Stimulated activated naive B cell treated with anti-CD40 and anti-IgM and Interleukin-4, amounts not matched to agents 10 μg/mL and 1 μg/mL and 100 μg/mL, for 72 hours (primary cell): ENCODE results near the gene UBC.

ENCODE experiments used
- ATAC-seq, 2 donors: fragments of 150-1000 bp; cut with Tn5 transposase; replicated peaks; 2 replicates each; pipeline ENCODE4 v1.10.0; 2021; ENCODE audit warnings: moderate library complexity in 1 of 2
- DNase-seq: peaks from one replicate; pipeline ENCODE4 v3.0.0; 2021
- H3K27ac Mint-ChIP-seq: one replicate; pipeline ENCODE4 v1.8.0; 2022; ENCODE audit warnings: mild to moderate bottlenecking, mixed read lengths
- H3K27me3 Mint-ChIP-seq, 2 donors: one replicate each; pipeline ENCODE4 v1.8.0; 2022; ENCODE audit warnings: mixed read lengths in 2 of 2
- H3K36me3 Mint-ChIP-seq, 2 donors: one replicate each; pipeline ENCODE4 v1.8.0; 2022; ENCODE audit warnings: mixed read lengths in 2 of 2, mild to moderate bottlenecking in 1 of 2
- H3K4me1 Mint-ChIP-seq, 2 donors: one replicate each; pipeline ENCODE4 v1.8.0; 2022; ENCODE audit warnings: mixed read lengths in 2 of 2, mild to moderate bottlenecking in 1 of 2
- H3K4me3 Mint-ChIP-seq, 2 donors: one replicate each; pipeline ENCODE4 v1.8.0; 2022; ENCODE audit warnings: mild to moderate bottlenecking in 2 of 2, mixed read lengths in 2 of 2, moderate library complexity in 1 of 2
- H3K9me3 Mint-ChIP-seq, 2 donors: one replicate each; pipeline ENCODE4 v1.8.0; 2022; ENCODE audit warnings: mixed read lengths in 2 of 2, mild to moderate bottlenecking in 1 of 2

UBC gene

GRCh38 chr12:124875803-124876132, 38.7 kb downstream of the UBC start:
- Mint-ChIP-seq H3K4me3 (no peak overlapping the region), H3K9me3 (no peaks in the 10 kb centered on the region), H3K27ac (no peak overlapping the region), H3K4me1 (peaks cover under 1 to 9% of the 10 kb centered on the region in 2 donors), H3K27me3 (peaks cover 0 to 3% of the 10 kb centered on the region in 2 donors), H3K36me3 (peaks cover 0 to 2% of the 10 kb centered on the region in 2 donors)
- DNase-seq (no peak), ATAC-seq (no peak)

GRCh38 chr12:124874988-124875802, 39.3 kb downstream of the UBC start:
- DNase-seq (no peak), ATAC-seq (no peak)
- Mint-ChIP-seq H3K27me3 (peaks cover 0 to 3% of the 10 kb centered on the region in 2 donors), H3K4me3 (no peak overlapping the region), H3K9me3 (no peaks in the 10 kb centered on the region), H3K36me3 (peaks cover 0 to 2% of the 10 kb centered on the region in 2 donors), H3K4me1 (peaks cover 0 to 9% of the 10 kb centered on the region in 2 donors), H3K27ac (no peak overlapping the region)

GRCh38 chr12:124874188-124874587, 40.3 kb downstream of the UBC start:
- peaks cover 0 to 2% of the 10 kb centered on the region in 2 donors for H3K36me3 Mint-ChIP-seq
- peaks cover 4 to 12% of the 10 kb centered on the region in 2 donors for H3K4me1 Mint-ChIP-seq
- no peaks in the 10 kb centered on the region for H3K9me3 Mint-ChIP-seq
- no peak for DNase-seq
- H3K4me3 Mint-ChIP-seq, result no peak overlapping the region
- no peak overlapping the region for H3K27ac Mint-ChIP-seq
- ATAC-seq, result no peak
- H3K27me3 Mint-ChIP-seq, result peaks cover 0 to 3% of the 10 kb centered on the region in 2 donors

DNA sequence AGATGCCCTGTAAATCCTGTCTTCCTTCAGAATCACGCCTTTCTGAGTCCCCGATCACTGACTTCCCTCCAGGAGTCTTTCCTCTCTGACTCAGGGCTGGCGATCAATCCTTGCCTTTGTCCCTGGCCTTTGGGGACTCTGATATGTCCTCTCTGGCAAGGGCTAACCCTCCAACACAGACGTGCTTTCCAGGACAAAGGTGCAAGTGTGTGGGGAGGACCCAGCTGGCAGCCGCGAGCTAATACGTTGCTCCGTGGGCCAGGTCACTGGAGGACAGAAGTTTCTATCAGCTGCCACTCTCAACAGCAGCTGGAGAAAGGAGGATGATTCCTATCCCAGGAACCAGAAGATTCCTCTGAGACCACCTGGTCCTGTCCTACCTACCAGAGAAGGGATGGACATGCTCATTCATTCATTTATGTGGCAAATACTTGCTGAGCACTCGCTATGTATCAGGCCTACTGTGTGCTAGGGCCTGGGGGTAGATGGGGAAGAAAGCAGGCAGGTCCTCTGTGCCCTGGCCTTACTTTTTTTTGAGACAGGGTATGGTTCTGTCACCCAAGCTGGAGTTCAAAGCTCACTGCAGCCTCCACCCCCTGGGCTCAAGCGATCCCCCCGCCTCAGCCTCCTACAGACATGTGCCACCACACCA, 42.3 kb downstream of the UBC start:
- DNase-seq (no peak), ATAC-seq (no peak)
- Mint-ChIP-seq H3K4me3 (no peak overlapping the region), H3K27ac (no peak overlapping the region), H3K4me1 (peaks cover 19 to 20% of the 10 kb centered on the region in 2 donors), H3K27me3 (peaks cover 0 to 3% of the 10 kb centered on the region in 2 donors), H3K36me3 (no peaks in the 10 kb centered on the region), H3K9me3 (no peaks in the 10 kb centered on the region)

DNA sequence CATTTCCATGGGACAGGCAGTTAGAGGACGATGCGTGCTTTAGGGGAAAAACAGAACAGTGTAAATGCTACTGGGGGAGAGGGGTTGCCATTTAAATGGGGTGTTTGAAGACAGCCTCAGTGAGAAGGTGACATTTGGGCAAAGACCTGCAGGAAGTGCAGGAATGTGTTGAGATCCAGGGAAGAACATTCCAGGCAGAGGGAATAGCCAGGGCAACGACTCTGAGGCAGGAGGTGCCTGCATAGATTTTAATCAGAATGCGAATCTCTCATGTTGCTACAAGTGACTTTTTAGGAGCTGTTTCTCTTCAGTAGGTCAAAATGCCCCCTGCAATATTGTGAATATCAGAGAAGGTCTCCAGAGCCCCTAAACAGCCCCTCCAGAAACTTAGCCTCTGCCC, 43.2 kb downstream of the UBC start:
- Mint-ChIP-seq H3K27me3 (peaks cover 0 to 2% of the 10 kb centered on the region in 2 donors), H3K27ac (no peak overlapping the region), H3K4me3 (no peak overlapping the region), H3K9me3 (no peaks in the 10 kb centered on the region), H3K4me1 (peaks cover 24 to 25% of the 10 kb centered on the region in 2 donors), H3K36me3 (no peaks in the 10 kb centered on the region)
- no peak for ATAC-seq
- DNase-seq, result no peak

GRCh38 chr12:124870515-124870914, 43.9 kb downstream of the UBC start:
- H3K4me3 Mint-ChIP-seq, result no peak overlapping the region
- DNase-seq, result no peak
- H3K36me3 Mint-ChIP-seq, result no peaks in the 10 kb centered on the region
- peaks cover 25 to 33% of the 10 kb centered on the region in 2 donors for H3K4me1 Mint-ChIP-seq
- H3K27me3 Mint-ChIP-seq, result no peaks in the 10 kb centered on the region
- no peak overlapping the region for H3K27ac Mint-ChIP-seq
- no peak for ATAC-seq
- no peaks in the 10 kb centered on the region for H3K9me3 Mint-ChIP-seq

DNA sequence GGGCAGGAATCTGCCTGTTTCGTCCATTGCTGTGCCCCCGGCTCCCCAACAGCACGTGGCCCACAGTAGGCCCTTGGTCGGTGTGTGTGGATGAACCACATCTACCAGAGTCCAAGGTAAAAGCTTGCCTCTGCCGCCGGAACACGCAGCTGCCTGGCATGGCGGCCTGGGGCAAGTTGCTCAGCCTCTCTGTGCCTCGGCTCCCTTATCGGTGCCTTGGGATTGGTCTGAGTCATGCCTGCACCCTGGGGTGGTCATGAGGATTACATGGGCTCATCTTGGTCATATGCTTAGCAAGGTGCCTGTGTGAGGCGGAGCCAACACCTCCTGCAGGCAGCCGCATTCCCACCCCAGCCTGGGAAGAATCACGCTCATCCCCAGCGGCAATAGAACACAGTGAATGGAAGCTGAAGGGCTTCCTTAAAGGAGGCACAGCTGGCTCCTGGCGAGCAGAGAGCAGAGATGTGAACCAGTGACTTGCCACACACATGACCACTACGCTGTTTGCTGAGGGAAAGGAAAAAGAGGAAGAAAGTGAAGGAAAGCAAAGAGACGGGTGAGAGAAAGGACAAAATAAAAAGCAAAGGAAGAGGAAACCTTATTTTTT, 45.3 kb downstream of the UBC start:
- Mint-ChIP-seq H3K36me3 (no peaks in the 10 kb centered on the region), H3K27ac (peak overlapping the region; percentile 92), H3K9me3 (no peaks in the 10 kb centered on the region), H3K27me3 (no peaks in the 10 kb centered on the region), H3K4me3 (peak overlapping the region; percentile 78 to 82), H3K4me1 (peaks cover 26 to 46% of the 10 kb centered on the region in 2 donors)
- ATAC-seq, result peak; percentile 78 to 85
- no peak for DNase-seq

GRCh38 chr12:124868252-124869058, 46.0 kb downstream of the UBC start:
- peak; percentile 19 to 29 for ATAC-seq
- Mint-ChIP-seq H3K27me3 (no peaks in the 10 kb centered on the region), H3K9me3 (no peaks in the 10 kb centered on the region), H3K27ac (peak overlapping the region; percentile 92), H3K4me1 (peaks cover 29 to 51% of the 10 kb centered on the region in 2 donors), H3K4me3 (peak overlapping the region; percentile 78 to 82), H3K36me3 (no peaks in the 10 kb centered on the region)
- DNase-seq, result no peak

DNA sequence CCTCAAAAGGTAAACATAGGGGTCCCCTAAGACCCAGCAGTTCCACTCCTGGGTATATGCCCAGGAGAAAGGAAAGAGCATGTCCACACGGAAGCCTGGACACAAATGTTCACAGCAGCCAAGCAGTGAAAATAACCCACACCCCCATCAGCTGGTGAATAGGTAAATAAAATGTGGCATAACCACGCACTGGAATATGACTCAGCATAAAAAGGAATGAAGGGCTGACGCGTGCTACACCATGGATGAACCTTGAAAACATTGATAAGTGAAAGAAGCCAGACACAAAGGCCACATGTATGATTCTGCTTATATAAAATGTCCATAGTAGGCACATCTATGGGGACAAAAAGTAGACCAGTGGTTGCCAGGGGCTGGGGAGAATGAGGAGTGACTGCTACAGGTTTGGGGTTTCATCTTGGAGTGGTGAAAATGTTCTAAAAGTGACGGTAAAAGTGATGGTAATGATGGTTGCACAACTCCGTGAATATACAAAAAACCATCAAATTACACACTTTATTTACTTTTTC, 47.0 kb downstream of the UBC start:
- Mint-ChIP-seq H3K4me1 (peaks cover 34 to 57% of the 10 kb centered on the region in 2 donors), H3K27me3 (no peaks in the 10 kb centered on the region), H3K36me3 (no peaks in the 10 kb centered on the region), H3K4me3 (no peak overlapping the region), H3K9me3 (no peaks in the 10 kb centered on the region), H3K27ac (no peak overlapping the region)
- ATAC-seq, result no peak
- no peak for DNase-seq

DNA sequence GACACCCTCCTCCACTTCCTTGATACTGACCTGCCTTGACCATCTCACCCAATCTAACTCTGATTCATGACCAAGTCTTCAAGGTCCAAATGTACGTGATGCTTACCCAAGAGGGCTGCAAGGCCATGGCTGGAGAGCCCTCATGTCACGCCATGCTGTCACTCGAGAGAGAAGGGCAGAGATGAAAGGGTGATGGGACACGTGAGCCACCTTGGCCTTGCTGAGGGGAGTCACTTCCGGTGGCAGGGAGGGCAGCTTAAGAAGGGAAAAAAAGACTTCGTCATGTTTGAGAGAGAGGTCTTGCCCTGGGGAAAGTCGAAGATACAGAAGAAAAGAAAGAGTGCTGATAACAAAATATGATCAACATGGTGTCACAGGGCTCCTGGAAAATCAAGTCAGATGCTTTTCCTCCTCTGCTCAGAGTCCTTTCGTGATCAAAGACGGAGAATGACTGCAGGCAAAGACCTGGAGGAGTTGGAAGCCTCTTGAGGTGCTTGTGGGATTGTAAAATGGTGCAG, 47.5 kb downstream of the UBC start:
- Mint-ChIP-seq H3K4me3 (no peak overlapping the region), H3K4me1 (peaks cover 39 to 62% of the 10 kb centered on the region in 2 donors), H3K27me3 (no peaks in the 10 kb centered on the region), H3K9me3 (no peaks in the 10 kb centered on the region), H3K27ac (no peak overlapping the region), H3K36me3 (no peaks in the 10 kb centered on the region)
- DNase-seq (no peak), ATAC-seq (no peak)

DNA sequence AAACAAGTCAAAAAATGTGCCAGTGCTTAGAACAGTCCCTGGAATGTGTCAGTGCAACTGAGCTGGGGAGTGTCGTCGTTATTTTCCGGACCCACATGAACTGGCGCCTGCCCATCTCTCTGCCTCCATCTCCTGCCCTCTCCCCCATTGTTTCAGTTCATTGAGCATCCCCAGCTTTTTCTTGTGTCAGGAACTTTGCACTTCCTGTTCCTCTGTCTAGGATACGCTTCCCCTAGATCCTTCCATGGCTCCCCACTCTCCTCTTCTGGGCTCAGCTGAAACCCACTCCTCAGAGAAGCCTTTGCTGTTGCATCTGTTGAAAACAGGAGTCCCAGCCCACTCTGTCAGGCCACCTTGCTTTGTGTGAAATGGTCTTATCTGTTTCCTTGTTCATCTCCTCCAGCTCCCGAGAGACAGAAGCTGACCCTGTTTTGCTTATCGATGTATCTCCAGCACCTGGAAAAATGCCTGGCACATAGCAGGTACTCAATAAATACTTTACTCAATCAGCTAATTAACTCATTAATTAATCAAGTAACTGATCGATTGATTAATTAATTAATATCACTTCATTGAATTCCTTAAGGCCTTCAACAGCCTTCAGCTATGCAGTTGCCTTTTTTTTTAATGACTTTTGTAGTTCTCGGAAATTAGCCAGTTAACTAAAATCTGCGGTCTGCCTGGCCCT, 48.1 kb downstream of the UBC start:
- Mint-ChIP-seq H3K27ac (no peak overlapping the region), H3K9me3 (no peaks in the 10 kb centered on the region), H3K27me3 (no peaks in the 10 kb centered on the region), H3K36me3 (peaks cover 0 to 6% of the 10 kb centered on the region in 2 donors), H3K4me3 (no peak overlapping the region), H3K4me1 (peaks cover 45 to 68% of the 10 kb centered on the region in 2 donors)
- DNase-seq, result no peak
- no peak for ATAC-seq

DNA sequence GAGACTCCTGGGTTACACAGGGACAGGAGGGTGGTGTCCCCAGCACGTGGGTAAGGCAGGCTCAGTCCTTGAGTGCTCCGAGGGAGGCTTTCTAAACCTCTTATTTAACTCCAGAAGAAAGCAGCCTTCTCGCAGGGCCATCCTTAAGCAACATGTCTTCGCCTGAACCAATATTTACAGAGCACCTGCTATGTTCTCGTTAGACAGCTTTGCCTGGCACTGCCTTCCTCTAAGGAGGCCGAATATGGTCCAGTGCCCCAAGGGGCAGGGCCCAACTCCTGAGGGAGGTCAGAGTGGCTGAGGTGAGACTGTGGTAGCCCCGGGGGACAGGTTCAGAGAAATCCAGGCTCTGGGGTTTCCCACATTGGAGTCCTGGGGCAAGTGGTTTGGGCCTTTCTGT, 48.7 kb downstream of the UBC start:
- peaks cover 46 to 70% of the 10 kb centered on the region in 2 donors for H3K4me1 Mint-ChIP-seq
- H3K4me3 Mint-ChIP-seq, result no peak overlapping the region
- no peaks in the 10 kb centered on the region for H3K27me3 Mint-ChIP-seq
- peaks cover 0 to 6% of the 10 kb centered on the region in 2 donors for H3K36me3 Mint-ChIP-seq
- no peak for DNase-seq
- H3K27ac Mint-ChIP-seq, result no peak overlapping the region
- no peaks in the 10 kb centered on the region for H3K9me3 Mint-ChIP-seq
- ATAC-seq, result no peak

DNA sequence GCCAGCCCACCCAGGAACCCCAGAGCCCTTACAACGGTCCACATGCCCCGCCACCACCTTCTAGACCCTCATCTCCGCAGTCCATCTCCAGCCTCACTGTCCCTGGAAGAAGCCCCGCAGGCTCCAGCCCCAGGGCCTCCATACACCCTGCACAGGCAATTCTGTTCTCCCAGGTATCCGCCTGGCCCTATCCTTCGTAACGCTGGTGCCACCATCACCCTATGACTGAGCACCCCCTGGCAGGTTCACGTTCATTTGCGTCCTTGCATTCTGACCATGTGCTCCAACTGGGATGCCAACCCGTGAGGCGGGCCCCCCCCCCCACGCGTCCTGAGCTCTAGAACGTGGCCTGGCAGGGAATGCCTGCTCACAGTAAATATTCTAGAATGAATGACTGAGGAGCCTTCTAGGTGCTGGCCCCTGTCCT, 50.1 kb downstream of the UBC start:
- ATAC-seq, result no peak

More for the DNA sequence above, 50.1 kb downstream of the UBC start:
- no peaks in the 10 kb centered on the region for H3K27me3 Mint-ChIP-seq
- no peak for DNase-seq
- peak overlapping the region; percentile 97 for H3K27ac Mint-ChIP-seq
- no peaks in the 10 kb centered on the region for H3K9me3 Mint-ChIP-seq
- H3K4me3 Mint-ChIP-seq, result peak overlapping the region; percentile 80 to 83
- peaks cover 50 to 74% of the 10 kb centered on the region in 2 donors for H3K4me1 Mint-ChIP-seq
- peaks cover 6 to 12% of the 10 kb centered on the region in 2 donors for H3K36me3 Mint-ChIP-seq
